Bronchial epithelial cell (primary cell): ENCODE measurements around the gene OPALIN. TPM values are rescaled to one million over a fixed set of nuclear protein-coding genes. Genes with fewer than 3 reads are reported as not detected.

Experiments
- DNase-seq: peaks from one replicate; pipeline ENCODE4 v3.0.0-alpha.2; 2010; ENCODE audit warnings: low read depth
- FAIRE-seq: peaks from 2 replicates; lab custom pipeline; 2011; peaks lifted over from hg19 to GRCh38; lab: Jason Lieb, UNC
- H3K27me3 ChIP-seq: 2 replicates; pipeline ENCODE4 v1.5.1; 2011; ENCODE audit warnings: low read length; ENCODE audit not compliant: control insufficient read depth, insufficient read depth
- H3K36me3 ChIP-seq: 2 replicates; pipeline ENCODE4 v1.5.1; 2011; ENCODE audit warnings: low read length; ENCODE audit not compliant: control insufficient read depth, insufficient read depth
- H3K4me3 ChIP-seq: 2 replicates; pipeline ENCODE4 v1.5.1; 2011; ENCODE audit warnings: mild to moderate bottlenecking, low read depth, low read length, control low read depth
- total RNA-seq: library from RNA; depleted of rRNA; stranded (reverse); fragments of >200 nt; gene quantifications from 2 replicates; pipeline ENCODE4 v1.2.1, GENCODE V29; 2014
- TF ChIP-seq, protein P1 (sequence below): IDR thresholded peaks from 2 replicates; pipeline ENCODE4 v1.5.1; 2011; ENCODE audit warnings: mild to moderate bottlenecking, moderate library complexity, low read length, control low read depth, inconsistent platforms; ENCODE audit not compliant: insufficient read depth, severe bottlenecking

The OPALIN gene
- total RNA-seq, 1 donor from 2014 or later: not detected

DNA sequence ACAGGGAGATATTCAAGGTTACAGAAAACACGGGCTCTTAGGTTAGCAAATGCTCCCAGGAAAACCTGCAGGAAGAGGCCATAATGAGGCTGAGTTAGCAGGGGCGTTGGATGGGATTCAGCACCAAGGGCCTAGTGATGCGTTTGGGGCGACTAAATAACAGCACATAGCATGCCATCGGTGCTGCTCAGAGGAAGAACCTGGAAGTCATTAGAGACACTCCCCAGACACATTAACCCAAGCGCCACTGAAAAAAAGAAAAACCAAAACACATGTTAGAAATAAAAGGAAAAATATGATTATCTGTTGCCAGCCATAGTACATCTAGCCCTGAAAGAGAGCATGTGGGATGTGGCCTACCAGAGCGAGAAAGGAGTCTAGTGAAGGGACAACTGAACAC, 28.8 kb upstream of the OPALIN start:
- FAIRE-seq: no peak
- Histone ChIP-seq H3K27me3 (peaks cover 3% of the 10 kb centered on the region), H3K4me3 (no peak overlapping the region), H3K36me3 (no peaks in the 10 kb centered on the region)
- DNase-seq: no peak
- TF ChIP-seq, protein P1, sequence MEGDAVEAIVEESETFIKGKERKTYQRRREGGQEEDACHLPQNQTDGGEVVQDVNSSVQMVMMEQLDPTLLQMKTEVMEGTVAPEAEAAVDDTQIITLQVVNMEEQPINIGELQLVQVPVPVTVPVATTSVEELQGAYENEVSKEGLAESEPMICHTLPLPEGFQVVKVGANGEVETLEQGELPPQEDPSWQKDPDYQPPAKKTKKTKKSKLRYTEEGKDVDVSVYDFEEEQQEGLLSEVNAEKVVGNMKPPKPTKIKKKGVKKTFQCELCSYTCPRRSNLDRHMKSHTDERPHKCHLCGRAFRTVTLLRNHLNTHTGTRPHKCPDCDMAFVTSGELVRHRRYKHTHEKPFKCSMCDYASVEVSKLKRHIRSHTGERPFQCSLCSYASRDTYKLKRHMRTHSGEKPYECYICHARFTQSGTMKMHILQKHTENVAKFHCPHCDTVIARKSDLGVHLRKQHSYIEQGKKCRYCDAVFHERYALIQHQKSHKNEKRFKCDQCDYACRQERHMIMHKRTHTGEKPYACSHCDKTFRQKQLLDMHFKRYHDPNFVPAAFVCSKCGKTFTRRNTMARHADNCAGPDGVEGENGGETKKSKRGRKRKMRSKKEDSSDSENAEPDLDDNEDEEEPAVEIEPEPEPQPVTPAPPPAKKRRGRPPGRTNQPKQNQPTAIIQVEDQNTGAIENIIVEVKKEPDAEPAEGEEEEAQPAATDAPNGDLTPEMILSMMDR: no peak

DNA sequence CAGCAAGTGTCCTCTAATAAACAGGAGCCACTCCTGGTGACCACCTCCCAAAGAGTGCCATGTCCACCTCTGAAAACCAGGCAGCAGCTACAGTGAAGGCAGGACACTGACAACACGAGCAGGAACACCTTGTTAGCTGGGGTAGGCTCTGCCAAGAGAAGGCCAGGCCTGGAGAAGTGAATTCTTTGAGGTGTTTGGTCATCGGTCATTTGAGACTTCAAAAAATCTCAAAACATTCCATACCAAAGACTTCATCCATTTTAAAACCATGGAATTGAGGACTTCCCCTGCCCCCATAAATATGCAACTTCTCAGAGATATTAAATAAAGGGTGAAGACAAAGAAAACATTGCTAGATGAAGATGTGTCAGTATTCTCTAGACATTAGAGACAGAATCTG, 28.4 kb upstream of the OPALIN start:
- Histone ChIP-seq H3K4me3 (no peak overlapping the region), H3K27me3 (peaks cover 3% of the 10 kb centered on the region), H3K36me3 (no peaks in the 10 kb centered on the region)
- DNase-seq: no peak
- FAIRE-seq: no peak
- TF ChIP-seq, protein P1: no peak

DNA sequence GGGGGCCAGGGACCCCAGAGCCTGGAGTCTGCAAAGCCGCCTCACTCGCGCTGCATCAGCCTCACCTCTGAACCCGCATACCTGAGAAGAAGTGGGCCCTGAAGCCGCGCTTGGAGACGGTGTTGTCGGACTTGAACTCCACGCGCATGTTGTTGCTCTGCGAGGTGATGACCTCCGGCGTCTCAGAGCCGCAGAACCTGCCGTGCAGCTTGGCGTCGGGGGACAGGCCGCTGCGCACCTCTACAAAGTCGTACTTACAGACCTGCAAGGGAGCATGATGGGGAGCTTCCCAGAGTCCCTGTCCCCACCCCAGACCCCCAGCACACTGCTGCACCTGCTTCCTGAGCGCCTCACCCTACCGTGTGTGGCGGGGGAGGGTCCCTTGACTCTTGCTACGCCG, 25.7 kb upstream of the OPALIN start:
- H3K4me3 ChIP-seq: no peak overlapping the region
- FAIRE-seq (no peak), DNase-seq (no peak)
- TF ChIP-seq, protein P1: no peak
- no peaks in the 10 kb centered on the region for H3K36me3 ChIP-seq
- H3K27me3 ChIP-seq: no peaks in the 10 kb centered on the region

DNA sequence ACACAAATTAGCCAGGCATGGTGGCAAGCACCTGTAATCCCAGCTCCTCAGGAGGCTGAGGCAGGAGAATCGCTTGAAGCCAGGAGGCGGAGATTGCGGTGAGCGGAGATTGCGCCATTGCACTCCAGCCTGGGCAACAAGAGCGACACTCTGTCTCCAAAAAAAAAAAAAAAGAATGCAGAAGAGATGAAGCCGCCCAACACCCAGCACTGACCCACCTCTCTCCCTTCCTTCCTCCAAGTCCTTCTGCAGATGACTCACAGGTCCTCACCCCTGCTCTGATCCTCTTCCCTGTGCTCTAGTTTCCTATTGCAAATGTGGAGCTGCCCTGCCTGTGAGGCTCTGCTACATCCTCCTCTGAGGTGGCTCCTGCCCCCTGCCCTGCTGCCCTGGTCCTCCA, 22.0 kb upstream of the OPALIN start:
- TF ChIP-seq, protein P1: no peak
- no peak overlapping the region for H3K4me3 ChIP-seq
- FAIRE-seq (peak; percentile 68), DNase-seq (peak; percentile 11)
- H3K27me3 ChIP-seq: no peaks in the 10 kb centered on the region
- no peaks in the 10 kb centered on the region for H3K36me3 ChIP-seq

DNA sequence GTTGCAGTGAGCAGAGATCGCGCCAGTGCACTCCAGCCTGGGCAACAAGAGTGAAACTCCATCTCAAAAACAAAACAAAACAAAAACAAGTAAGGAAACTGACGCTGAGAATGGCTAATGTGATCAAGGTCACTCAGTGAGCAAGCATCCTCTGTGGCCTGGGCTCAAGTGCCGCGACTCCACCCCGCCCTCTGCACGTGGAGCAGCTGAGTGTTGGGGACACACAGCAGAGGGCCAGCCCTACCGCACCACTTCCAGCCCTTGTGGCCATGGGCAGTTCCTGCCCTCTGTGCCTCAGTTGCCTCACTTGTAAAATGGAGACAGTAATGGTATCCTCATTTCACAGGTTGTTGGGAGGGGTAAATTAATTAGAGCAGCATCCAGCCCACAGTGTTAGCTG, 21.0 kb upstream of the OPALIN start:
- FAIRE-seq: no peak
- TF ChIP-seq, protein P1: no peak

DNA sequence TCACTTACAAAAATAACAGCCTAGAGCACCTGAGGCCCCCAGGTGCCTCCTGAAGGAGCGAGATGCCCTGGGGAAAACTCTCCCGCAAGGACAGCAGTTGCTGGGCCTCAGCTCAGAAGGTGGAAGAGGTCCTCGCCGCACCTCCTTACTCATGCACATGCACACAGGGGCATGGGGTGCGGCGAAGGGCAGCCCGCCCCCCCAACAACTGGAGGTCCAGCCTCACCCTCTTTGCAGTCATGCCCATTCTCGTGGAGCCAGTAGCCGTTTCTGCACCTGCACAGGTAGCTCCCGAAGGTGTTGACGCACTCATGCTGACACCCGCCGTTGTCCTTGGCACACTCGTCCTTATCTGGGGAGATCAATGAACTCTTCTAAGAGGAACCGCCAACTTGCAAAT, 19.9 kb upstream of the OPALIN start:
- Histone ChIP-seq H3K36me3 (no peaks in the 10 kb centered on the region), H3K4me3 (no peak overlapping the region), H3K27me3 (no peaks in the 10 kb centered on the region)
- TF ChIP-seq, protein P1: no peak
- DNase-seq: no peak
- FAIRE-seq: no peak

More for the DNA sequence above, 21.0 kb upstream of the OPALIN start:
- Histone ChIP-seq H3K4me3 (no peak overlapping the region), H3K36me3 (no peaks in the 10 kb centered on the region), H3K27me3 (no peaks in the 10 kb centered on the region)
- no peak for DNase-seq
